Heart right ventricle (tissue), 16 donors: Measurements from ENCODE around the gene GAD1. TPM values are rescaled to one million over a fixed set of nuclear protein-coding genes. Genes with fewer than 3 reads are reported as not detected.
A peak's percentile ranks its signal among the peaks of the same experiment; 100 is the strongest.

ENCODE experiments used
- ATAC-seq, 8 donors: fragments of 200-7000 bp; cut with Tn5 transposase; one replicate each; pipeline ENCODE4 v1.9.1; 2020; ENCODE audit warnings: mild to moderate bottlenecking in 8 of 8, moderate library complexity in 8 of 8, moderate number of reproducible peaks in 1 of 8
- DNase-seq, 2 donors: peaks; one replicate each; pipeline ENCODE4 v3.0.0-alpha.2; 2020
- H3K27ac ChIP-seq, 10 donors: fragments of 200-600 bp; sonication (generic) in 2 of 10; one replicate each; pipeline versions ENCODE4 v1.5.0 to v1.8.0; 2020 to 2022; ENCODE audit warnings: mild to moderate bottlenecking in 3 of 10
- H3K27me3 ChIP-seq, 7 donors: fragments of 200-600 bp; one replicate each; pipeline ENCODE4 v1.8.0; 2021 to 2022; ENCODE audit warnings: mild to moderate bottlenecking in 2 of 7
- H3K36me3 ChIP-seq, 9 donors: fragments of 200-600 bp; sonication (generic) in 1 of 9; one replicate each; pipeline versions ENCODE4 v1.5.0 to v1.8.0; 2020 to 2022; ENCODE audit warnings: mild to moderate bottlenecking in 2 of 9
- H3K4me1 ChIP-seq, 9 donors: fragments of 200-600 bp; sonication (generic) in 1 of 9; one replicate each; pipeline versions ENCODE4 v1.5.0 to v1.8.0; 2020 to 2022; ENCODE audit warnings: mild to moderate bottlenecking in 4 of 9
- H3K4me3 ChIP-seq, 10 donors: fragments of 200-600 bp; sonication (generic) in 2 of 10; one replicate each; pipeline versions ENCODE4 v1.5.0 to v1.8.0; 2020 to 2022; ENCODE audit warnings: mild to moderate bottlenecking in 7 of 10, moderate library complexity in 2 of 10
- H3K9me3 ChIP-seq, 11 donors: fragments of 200-600 bp in 10 of 11; sonication (generic) in 2 of 11; one replicate each; pipeline versions ENCODE4 v1.5.0 to v1.8.0; 2013 to 2022; ENCODE audit warnings: mild to moderate bottlenecking in 2 of 11, control low read depth in 1 of 11, moderate library complexity in 1 of 11
- CTCF ChIP-seq, 9 donors: fragments of 200-600 bp; sonication (generic) in 2 of 9; IDR thresholded peaks; one replicate each; pipeline versions ENCODE4 v1.5.0 to v1.8.0; 2021 to 2022; ENCODE audit warnings: antibody characterized with exemption in 9 of 9, mild to moderate bottlenecking in 5 of 9, moderate library complexity in 1 of 9
- WGBS, 2 donors: extraction: QIAGEN DNeasy Blood & Tissue Kit; methylation state at CpG; one replicate each; pipeline ENCODE4 v1.1.7; 2013; ENCODE audit warnings: inconsistent platforms in 1 of 2; 5-methylcytosine and 5-hydroxymethylcytosine counted together
- intact Hi-C, 10 donors: fragments of 100-400 bp; cut with DNase I; formaldehyde crosslinking; loops; one replicate each; pipeline versions ENCODE4 v1.11.1 to v1.14.2; 2022
- polyA plus RNA-seq, 2 donors: library from polyadenylated mRNA; stranded (reverse); fragments of 200-250 nt; gene quantifications; one replicate each; pipeline ENCODE4 v1.2.3, GENCODE V29; 2013
- total RNA-seq, 10 donors: library from RNA; stranded (reverse); fragmentation: NEBNext Ultra II Directional in 3 of 10; extraction: Animal tissue kit (Norgen Biotek cat#: 25700) in 3 of 10; gene quantifications; one replicate each; pipeline versions ENCODE4 v1.2.1 to v1.2.4, GENCODE V29; 2021 to 2023
- donor health status: Arrhythmogenic right ventricular cardiomyopathy.
- donor health status: ischemic (EF 13 %, LVEDD 7.1; RV severe dilation, severe dysfunction).
- donor health status: healthy with polysubstance abuse.
- donor health status: DM: no; HTN: yes; CAD: no.
- donor health status: DM: no; HTN: no; CAD: no.
- donor health status: ischemic (EF 25% LVEDD 6.9; RV normal size, moderate dysfunction).
- donor health status: ischemic (EF 25% LVEDD 5.7; RV mildly dilated, moderate dysfunction).
- donor health status: healthy.
- donor health status: DM: yes; HTN: yes; CAD: no.
- donor health status: Ischemic cardiomyopathy.
- donor health status: ischemic (EF 35%, LVEDD 5.7; RV mildly dilated, moderate dysfunction).
- donor health status: nonischemic (EF 11% LVEDD 7.7; RV severe dilation, severe dysfunction).
- donor health status: DM: yes; HTN: yes; CAD: no.
- donor health status: PGD.
- donor health status: ischemic (EF 29% LVEDD 5.4; RV normal size, mild dysfunction).
- donor health status: nonischemic (EF 23%, LVEDD 6.1; RV moderate dilation, normal function).

Gene GAD1
- total and polyA plus RNA-seq, 12 donors = 0.03 to 0.15 (median 0.13) TPM; not detected in 9

GRCh38 chr2:170771421-170771937 is 45.2 kb upstream of the GAD1 start:
- TF ChIP-seq CTCF (IDR thresholded peaks at IDR 0.05) = no peak
- Histone ChIP-seq H3K4me1 (peaks cover 0 to 19% (median 10%) of the 10 kb centered on the region in 9 donors), H3K36me3 (no peaks in the 10 kb centered on the region), H3K4me3 (peak overlapping the region; percentile 4 to 80 (median 65)), H3K27me3 (peaks cover 0 to 52% (median 3%) of the 10 kb centered on the region in 7 donors), H3K9me3 (no peaks in the 10 kb centered on the region), H3K27ac (peak overlapping the region in 8 of 10 donors; percentile 23 to 66 (median 56))
- no peak for ATAC-seq
- no peak for DNase-seq
- intact Hi-C loops = no loop called here
- WGBS, 2 donors = 9 to 10% methylated on average over 15 of the region's 15 CpGs

- DNase-seq = no peak
- no peak for ATAC-seq
- Histone ChIP-seq H3K27me3 (peaks cover 0 to 46% (median 3%) of the 10 kb centered on the region in 7 donors), H3K9me3 (no peaks in the 10 kb centered on the region), H3K4me1 (peaks cover 0 to 19% (median 10%) of the 10 kb centered on the region in 9 donors), H3K27ac (no peak overlapping the region), H3K36me3 (no peaks in the 10 kb centered on the region), H3K4me3 (no peak overlapping the region)
- intact Hi-C loops = no loop called here
- TF ChIP-seq CTCF (IDR thresholded peaks at IDR 0.05) = no peak
Observed at GRCh38 chr2:170772295-170772694, 44.4 kb upstream of the GAD1 start.

GRCh38 chr2:170774074-170774473 is 42.6 kb upstream of the GAD1 start:
- Histone ChIP-seq H3K36me3 (no peaks in the 10 kb centered on the region), H3K27ac (no peak overlapping the region), H3K4me1 (peaks cover 0 to 19% (median 10%) of the 10 kb centered on the region in 9 donors), H3K4me3 (no peak overlapping the region), H3K27me3 (peaks cover 0 to 63% (median 3%) of the 10 kb centered on the region in 7 donors), H3K9me3 (no peaks in the 10 kb centered on the region)
- DNase-seq (no peak), ATAC-seq (no peak)
- no peak for TF ChIP-seq CTCF (IDR thresholded peaks at IDR 0.05)
- intact Hi-C loops = no loop called here

- Histone ChIP-seq H3K9me3 (no peaks in the 10 kb centered on the region), H3K4me1 (no peaks in the 10 kb centered on the region), H3K27ac (no peak overlapping the region), H3K4me3 (no peak overlapping the region), H3K36me3 (no peaks in the 10 kb centered on the region), H3K27me3 (peaks cover 0 to 46% (median 3%) of the 10 kb centered on the region in 7 donors)
- DNase-seq (no peak), ATAC-seq (no peak)
- intact Hi-C loops = no loop called here
- TF ChIP-seq CTCF (IDR thresholded peaks at IDR 0.05) = no peak
- 36 to 37% methylated on average over 2 of the region's 2 CpGs for WGBS, 2 donors
Observed at GRCh38 chr2:170778900-170779299, 37.8 kb upstream of the GAD1 start.
